ENCODE measurements around the gene CEP250.
"Not testable (repeated sequence)": the region's sequence is repeated elsewhere in the genome, so short reads cannot be mapped to it uniquely, and the experiment has no call there.

Gene CEP250

GRCh38 chr20:35527122-35527769, 71.8 kb downstream of the CEP250 start:
- DNase-seq = no peak

- no peak for DNase-seq
Observed at GRCh38 chr20:35529552-35529951, 74.2 kb downstream of the CEP250 start, which contains the start of gene C20orf173. Gene C20orf173 (minus strand): TSS chr20:35529652. CDS start chr20:35529373, 279 bp downstream.

- peak; percentile 94 for DNase-seq
Observed at GRCh38 chr20:35539756-35540212, 84.4 kb downstream of the CEP250 start.

GRCh38 chr20:35541118-35541782, 85.9 kb downstream of the CEP250 start:
- no peak for DNase-seq

GRCh38 chr20:35541783-35542662, 86.6 kb downstream of the CEP250 start, which contains the start of gene ERGIC3:
Gene ERGIC3 (plus strand): TSS chr20:35542078. CDS start chr20:35542098, 20 bp downstream.
- peak; percentile 95 for DNase-seq

GRCh38 chr20:35542990-35543389, 87.6 kb downstream of the CEP250 start:
- no peak for DNase-seq

- no peak for DNase-seq
Observed at GRCh38 chr20:35544436-35544835, 89.0 kb downstream of the CEP250 start.

GRCh38 chr20:35544941-35545340, 89.5 kb downstream of the CEP250 start:
- not testable (repeated sequence) for DNase-seq

- DNase-seq = no peak
Observed at GRCh38 chr20:35546127-35546526, 90.7 kb downstream of the CEP250 start.

GRCh38 chr20:35547329-35547728, 91.9 kb downstream of the CEP250 start:
- DNase-seq = no peak

GRCh38 chr20:35551503-35551902, 96.1 kb downstream of the CEP250 start:
- DNase-seq = no peak

GRCh38 chr20:35552914-35553313, 97.5 kb downstream of the CEP250 start:
- DNase-seq = no peak

GRCh38 chr20:35555461-35555860, 100.1 kb downstream of the CEP250 start:
- DNase-seq = not testable (repeated sequence)

GRCh38 chr20:35555951-35556645, 100.7 kb downstream of the CEP250 start:
- no peak for DNase-seq

- no peak for DNase-seq
Observed at GRCh38 chr20:35556871-35557270, 101.5 kb downstream of the CEP250 start.

GRCh38 chr20:35558451-35558850, 103.1 kb downstream of the CEP250 start:
- DNase-seq = no peak

GRCh38 chr20:35559042-35559693, 103.8 kb downstream of the CEP250 start:
- DNase-seq = no peak

- no peak for DNase-seq
Observed at GRCh38 chr20:35560105-35560511, 104.7 kb downstream of the CEP250 start.

- no peak for DNase-seq
Observed at GRCh38 chr20:35560541-35560940, 105.1 kb downstream of the CEP250 start.

GRCh38 chr20:35561268-35561667, 105.9 kb downstream of the CEP250 start:
- DNase-seq = peak; percentile 53

- DNase-seq = no peak
Observed at GRCh38 chr20:35561671-35562070, 106.3 kb downstream of the CEP250 start.

GRCh38 chr20:35562541-35563110, 107.2 kb downstream of the CEP250 start:
- no peak for DNase-seq
